ENCODE measurements around the gene FMO5. TPM values are rescaled to one million over a fixed set of nuclear protein-coding genes. Genes with fewer than 3 reads are reported as not detected.

Gene FMO5
- total and polyA plus RNA-seq, 2 of the 13 experiments (the other 11 are each of a cell fraction or from before 2014, with no cell fraction given) = 48.2 to 149 TPM

DNA sequence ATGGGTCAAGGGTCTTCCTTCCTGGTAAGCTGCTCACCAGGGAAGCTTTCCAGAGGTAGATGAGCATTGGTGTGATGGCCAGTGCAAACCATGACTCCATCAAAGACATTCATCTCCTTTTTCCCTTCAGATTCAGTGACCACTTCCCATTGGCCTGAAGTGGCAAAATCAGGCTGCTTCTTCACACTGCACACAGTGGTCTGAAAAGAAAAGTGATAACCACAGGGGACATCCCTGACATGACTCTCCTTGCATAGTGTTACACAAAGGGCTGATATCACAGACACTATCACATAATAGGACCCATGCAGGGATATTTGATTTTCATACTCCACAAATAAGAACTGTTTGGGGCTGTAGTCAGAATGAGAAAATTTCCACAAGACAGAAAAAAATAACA, 11.9 kb downstream of the FMO5 start (continued):
- TF ChIP-seq, protein P1, sequence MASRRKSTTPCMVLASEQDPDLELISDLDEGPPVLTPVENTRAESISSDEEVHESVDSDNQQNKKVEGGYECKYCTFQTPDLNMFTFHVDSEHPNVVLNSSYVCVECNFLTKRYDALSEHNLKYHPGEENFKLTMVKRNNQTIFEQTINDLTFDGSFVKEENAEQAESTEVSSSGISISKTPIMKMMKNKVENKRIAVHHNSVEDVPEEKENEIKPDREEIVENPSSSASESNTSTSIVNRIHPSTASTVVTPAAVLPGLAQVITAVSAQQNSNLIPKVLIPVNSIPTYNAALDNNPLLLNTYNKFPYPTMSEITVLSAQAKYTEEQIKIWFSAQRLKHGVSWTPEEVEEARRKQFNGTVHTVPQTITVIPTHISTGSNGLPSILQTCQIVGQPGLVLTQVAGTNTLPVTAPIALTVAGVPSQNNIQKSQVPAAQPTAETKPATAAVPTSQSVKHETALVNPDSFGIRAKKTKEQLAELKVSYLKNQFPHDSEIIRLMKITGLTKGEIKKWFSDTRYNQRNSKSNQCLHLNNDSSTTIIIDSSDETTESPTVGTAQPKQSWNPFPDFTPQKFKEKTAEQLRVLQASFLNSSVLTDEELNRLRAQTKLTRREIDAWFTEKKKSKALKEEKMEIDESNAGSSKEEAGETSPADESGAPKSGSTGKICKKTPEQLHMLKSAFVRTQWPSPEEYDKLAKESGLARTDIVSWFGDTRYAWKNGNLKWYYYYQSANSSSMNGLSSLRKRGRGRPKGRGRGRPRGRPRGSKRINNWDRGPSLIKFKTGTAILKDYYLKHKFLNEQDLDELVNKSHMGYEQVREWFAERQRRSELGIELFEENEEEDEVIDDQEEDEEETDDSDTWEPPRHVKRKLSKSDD (CRISPR knock-in tag; IDR thresholded peaks at IDR 0.05; ENCODE audit: low read depth) = no peak
- no peak for TF ChIP-seq HNRNPUL1 (IDR thresholded peaks at IDR 0.05; ENCODE audit: low read depth, low read length)
- TF ChIP-seq, protein P2, sequence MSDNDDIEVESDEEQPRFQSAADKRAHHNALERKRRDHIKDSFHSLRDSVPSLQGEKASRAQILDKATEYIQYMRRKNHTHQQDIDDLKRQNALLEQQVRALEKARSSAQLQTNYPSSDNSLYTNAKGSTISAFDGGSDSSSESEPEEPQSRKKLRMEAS (IDR thresholded peaks at IDR 0.05) = no peak
- no peak for TF ChIP-seq RFX1 (IDR thresholded peaks at IDR 0.05)
- TF ChIP-seq KLF15 (CRISPR knock-in tag; IDR thresholded peaks at IDR 0.05; ENCODE audit: borderline replicate concordance) = no peak
- no peak for TF ChIP-seq RNF2 (conservative IDR thresholded peaks at IDR 0.05; ENCODE audit: low read depth)
- peak in 1 of 2 experiments; percentile 18; a peak in 1 of 4 replicates for TF ChIP-seq POLR2A (IDR thresholded peaks at IDR 0.05; ENCODE audit: insufficient read depth in 1 of 2, low read depth in 2 of 2, low read length in 2 of 2)
- no peak for TF ChIP-seq ZNF337 (CRISPR knock-in tag; IDR thresholded peaks at IDR 0.05; ENCODE audit: borderline replicate concordance, low read depth)
- TF ChIP-seq NFE2L1 (CRISPR knock-in tag; IDR thresholded peaks at IDR 0.05; ENCODE audit: borderline replicate concordance) = no peak
- TF ChIP-seq ZNF430 (CRISPR knock-in tag; IDR thresholded peaks at IDR 0.05) = no peak
- no peak for TF ChIP-seq HMGA1 (CRISPR knock-in tag; conservative IDR thresholded peaks at IDR 0.05)
- peak; percentile 36; the same call in 1 of the 2 replicates for TF ChIP-seq POLR2AphosphoS5 (IDR thresholded peaks at IDR 0.05; ENCODE audit: low read depth, low read length)
- TF ChIP-seq ZNF230 (CRISPR knock-in tag; IDR thresholded peaks at IDR 0.05) = no peak
- no peak for TF ChIP-seq ZNF20 (CRISPR knock-in tag; IDR thresholded peaks at IDR 0.05)
- no peak for TF ChIP-seq FIP1L1 (IDR thresholded peaks at IDR 0.05; ENCODE audit: borderline replicate concordance, insufficient read depth, low read depth, low read length)
- no peak for TF ChIP-seq NR2F2 (IDR thresholded peaks at IDR 0.05; ENCODE audit: borderline replicate concordance, low read depth)
- TF ChIP-seq SSRP1 (CRISPR knock-in tag; IDR thresholded peaks at IDR 0.05) = peak; percentile 82; the same call in 1 of the 2 replicates
- TF ChIP-seq HNF4A (CRISPR knock-in tag; IDR thresholded peaks at IDR 0.05) = no peak

All from HepG2 (cell line).